Bronchus fibroblast of lung (primary cell): Measurements from ENCODE around the gene ALPI. TPM values are rescaled to one million over a fixed set of nuclear protein-coding genes. Genes with fewer than 3 reads are reported as not detected.

Source experiments
- total RNA-seq: library from RNA; depleted of rRNA; stranded (reverse); fragments of >200 nt; gene quantifications from 2 replicates; pipeline ENCODE4 v1.2.3, GENCODE V29; 2015

ALPI gene
- total RNA-seq: not detected in 2 replicates

GRCh38 chr2:232455426-232456255, at the start of gene ALPI:
Gene ALPI, plus strand, starts transcription at chr2:232456153. Its CDS starts 47 bp downstream, at chr2:232456200.

GRCh38 chr2:232406556-232407310, 49.2 kb upstream of the ALPI start, which contains the start of gene ALPG:
Gene ALPG, plus strand, starts transcription at chr2:232406844. Its CDS starts 51 bp downstream, at chr2:232406895.

GRCh38 chr2:232487385-232488096, 31.6 kb downstream of the ALPI start, which contains the start of gene ECEL1:
Gene ECEL1, minus strand, starts transcription at chr2:232487834. Its CDS starts 1,181 bp downstream, at chr2:232486653.

Other genes starting within 250 kb of the ALPI start
- not detected in 2 replicates for gene ALPP, start 77.4 kb upstream of the ALPI start, total RNA-seq
- gene ALPG, start 49.3 kb upstream of the ALPI start, total RNA-seq: not detected in 2 replicates
- not detected in 2 replicates for gene ECEL1, start 31.7 kb downstream of the ALPI start, total RNA-seq
- not detected in 2 replicates for gene PRSS56, start 64.2 kb downstream of the ALPI start, total RNA-seq
- not detected in 2 replicates for gene CHRND, start 70.0 kb downstream of the ALPI start, total RNA-seq
- gene CHRNG, start 83.5 kb downstream of the ALPI start, total RNA-seq: not detected in 2 replicates
- gene TIGD1, start 94.4 kb downstream of the ALPI start, total RNA-seq: 2.1 and 3.2 TPM in 2 replicates
- gene EIF4E2, start 94.5 kb downstream of the ALPI start, total RNA-seq: 84.4 and 85.9 TPM in 2 replicates
- gene EFHD1, start 177.5 kb downstream of the ALPI start, total RNA-seq: 0.45 TPM in 1 of 2 replicates, not detected in the other
- gene GIGYF2, start 241.2 kb downstream of the ALPI start, total RNA-seq: 21.3 and 26.9 TPM in 2 replicates